ENCODE results near the gene CAMSAP1. TPM values are rescaled to one million over a fixed set of nuclear protein-coding genes. Genes with fewer than 3 reads are reported as not detected.

The CAMSAP1 gene
- total and polyA plus RNA-seq, 10 of the 15 experiments (the other 5 are each of a cell fraction or from before 2014, with no cell fraction given): 1.4 to 24.7 (median 8.0) TPM

- RAD21 ChIA-PET (ENCODE audit: unreplicated experiment): no interaction called here
- Histone ChIP-seq H3K4me1 (ENCODE audit: control insufficient read depth, insufficient read depth, low read length) (peaks cover 18% of the 10 kb centered on the region), H3K4me3 (no peak overlapping the region), H3K4me2 (ENCODE audit: control insufficient read depth, insufficient read depth) (no peak overlapping the region), H3K9me3 (replicated peaks; ENCODE audit: control insufficient read depth, insufficient read depth, low read length) (no peaks in the 10 kb centered on the region; the same call in 2 of the 3 replicates), H3K27ac (ENCODE audit: control insufficient read depth, insufficient read depth) (no peak overlapping the region), H3K36me3 (ENCODE audit: control insufficient read depth in 2 of 2, insufficient read depth in 2 of 2, low read length in 1 of 2) (no peaks in the 10 kb centered on the region; a peak in 1 of 4 replicates), H4K20me1 (ENCODE audit: control insufficient read depth, insufficient read depth) (no peaks in the 10 kb centered on the region), H3K9ac (ENCODE audit: control insufficient read depth, insufficient read depth, low read length) (no peak overlapping the region), H2AFZ (ENCODE audit: control insufficient read depth, low read depth, low read length) (no peak overlapping the region), H3K27me3 (replicated peaks in 1 of 2; ENCODE audit: control insufficient read depth in 2 of 2, insufficient read depth in 2 of 2, low read length in 1 of 2) (no peaks in the 10 kb centered on the region), H3K79me2 (ENCODE audit: control insufficient read depth, insufficient read depth, low read length) (peaks cover 62% of the 10 kb centered on the region)
- in situ Hi-C loops (cut with MboI) (no loop called here), intact Hi-C loops (cut with micrococcal nuclease; ENCODE audit: unreplicated experiment) (no loop called here)
- no peak for ATAC-seq
- POLR2A ChIA-PET: no interaction called here
- CTCF ChIA-PET: interaction anchor here (1.2 kb wide), 1 partner anchor 38 kb away, joined by 4 read pairs; no protein-coding TSS in a partner anchor
- BruUV-seq (replicated peaks): no TSS peak
- WGBS (ENCODE audit: insufficient coverage, insufficient replicate concordance, low lambda C conversion rate, missing lambda C conversion rate): 96% methylated on average over 12 of the region's 12 CpGs
- TF ChIP-seq EP300 (IDR thresholded peaks at IDR 0.05; ENCODE audit: borderline replicate concordance in 1 of 2, control insufficient read depth in 1 of 2, low read depth in 2 of 2, low read length in 2 of 2): no peak
- TF ChIP-seq ZNF207 (IDR thresholded peaks at IDR 0.05; ENCODE audit: borderline replicate concordance): no peak
- TF ChIP-seq CTCF (IDR thresholded peaks at IDR 0.05 in 2 of 3, conservative IDR thresholded peaks at IDR 0.05 in 1 of 3; ENCODE audit: control insufficient read depth in 2 of 3, extremely low read depth in 1 of 3, insufficient read depth in 1 of 3, low read depth in 3 of 3, low read length in 3 of 3): no peak
- TF ChIP-seq SP1 (IDR thresholded peaks at IDR 0.05; ENCODE audit: low read depth, low read length): no peak
- TF ChIP-seq RFX5 (IDR thresholded peaks at IDR 0.05; ENCODE audit: low read depth, low read length): no peak
- no peak for TF ChIP-seq ZNF24 (IDR thresholded peaks at IDR 0.05)
- TF ChIP-seq, protein P1, sequence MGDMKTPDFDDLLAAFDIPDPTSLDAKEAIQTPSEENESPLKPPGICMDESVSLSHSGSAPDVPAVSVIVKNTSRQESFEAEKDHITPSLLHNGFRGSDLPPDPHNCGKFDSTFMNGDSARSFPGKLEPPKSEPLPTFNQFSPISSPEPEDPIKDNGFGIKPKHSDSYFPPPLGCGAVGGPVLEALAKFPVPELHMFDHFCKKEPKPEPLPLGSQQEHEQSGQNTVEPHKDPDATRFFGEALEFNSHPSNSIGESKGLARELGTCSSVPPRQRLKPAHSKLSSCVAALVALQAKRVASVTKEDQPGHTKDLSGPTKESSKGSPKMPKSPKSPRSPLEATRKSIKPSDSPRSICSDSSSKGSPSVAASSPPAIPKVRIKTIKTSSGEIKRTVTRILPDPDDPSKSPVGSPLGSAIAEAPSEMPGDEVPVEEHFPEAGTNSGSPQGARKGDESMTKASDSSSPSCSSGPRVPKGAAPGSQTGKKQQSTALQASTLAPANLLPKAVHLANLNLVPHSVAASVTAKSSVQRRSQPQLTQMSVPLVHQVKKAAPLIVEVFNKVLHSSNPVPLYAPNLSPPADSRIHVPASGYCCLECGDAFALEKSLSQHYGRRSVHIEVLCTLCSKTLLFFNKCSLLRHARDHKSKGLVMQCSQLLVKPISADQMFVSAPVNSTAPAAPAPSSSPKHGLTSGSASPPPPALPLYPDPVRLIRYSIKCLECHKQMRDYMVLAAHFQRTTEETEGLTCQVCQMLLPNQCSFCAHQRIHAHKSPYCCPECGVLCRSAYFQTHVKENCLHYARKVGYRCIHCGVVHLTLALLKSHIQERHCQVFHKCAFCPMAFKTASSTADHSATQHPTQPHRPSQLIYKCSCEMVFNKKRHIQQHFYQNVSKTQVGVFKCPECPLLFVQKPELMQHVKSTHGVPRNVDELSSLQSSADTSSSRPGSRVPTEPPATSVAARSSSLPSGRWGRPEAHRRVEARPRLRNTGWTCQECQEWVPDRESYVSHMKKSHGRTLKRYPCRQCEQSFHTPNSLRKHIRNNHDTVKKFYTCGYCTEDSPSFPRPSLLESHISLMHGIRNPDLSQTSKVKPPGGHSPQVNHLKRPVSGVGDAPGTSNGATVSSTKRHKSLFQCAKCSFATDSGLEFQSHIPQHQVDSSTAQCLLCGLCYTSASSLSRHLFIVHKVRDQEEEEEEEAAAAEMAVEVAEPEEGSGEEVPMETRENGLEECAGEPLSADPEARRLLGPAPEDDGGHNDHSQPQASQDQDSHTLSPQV (IDR thresholded peaks at IDR 0.05): no peak
- no peak for TF ChIP-seq NBN (IDR thresholded peaks at IDR 0.05)
- TF ChIP-seq ZBTB40 (IDR thresholded peaks at IDR 0.05; ENCODE audit: borderline replicate concordance): no peak
- TF ChIP-seq PBX3 (IDR thresholded peaks at IDR 0.05; ENCODE audit: insufficient replicate concordance, low read depth, low read length): no peak
- no peak for TF ChIP-seq CBX5 (IDR thresholded peaks at IDR 0.05; ENCODE audit: low read depth)
- no peak for DNase-seq (ENCODE audit: low read depth, low spot score)
- SMC1A ChIA-PET (ENCODE audit: uncharacterized antibody, unreplicated experiment): interaction anchor here (0.7 kb wide), 1 partner anchor 16 kb away, joined by 3 read pairs; no protein-coding TSS in a partner anchor
- FAIRE-seq: no peak
These were observed 4.5 kb downstream of the CAMSAP1 start for GRCh38 chr9:135902655-135903357.
